ENCODE measurements around the gene PRMT6. TPM values are rescaled to one million over a fixed set of nuclear protein-coding genes. Genes with fewer than 3 reads are reported as not detected.

The PRMT6 gene
- total and polyA plus RNA-seq, 2 of the 4 experiments (the other 2 are of a cell fraction): 12.5 to 15.4 TPM

DNA sequence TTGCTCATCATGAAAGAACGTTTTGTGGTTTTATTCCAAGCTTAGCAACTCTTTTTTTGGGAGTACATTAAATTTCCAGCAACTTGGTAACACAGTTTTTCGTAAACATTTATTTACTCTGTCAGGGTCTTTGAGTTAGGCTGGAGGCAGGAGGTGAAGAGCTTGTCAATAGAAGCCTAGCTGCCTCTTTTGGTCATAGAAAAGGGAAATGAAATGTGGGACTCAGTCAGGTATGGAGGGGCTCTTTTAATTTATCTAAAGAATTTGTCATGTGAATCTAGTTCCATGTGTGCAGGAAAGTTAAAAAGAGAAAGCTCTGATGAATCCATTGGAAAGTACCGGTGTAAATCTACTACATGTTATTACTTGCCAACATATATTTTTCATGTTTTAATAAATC lies 45.9 kb upstream of the PRMT6 start:
- H3K36me3 ChIP-seq (ENCODE audit: control insufficient read depth, insufficient read depth, low read length): no peaks in the 10 kb centered on the region
- ChIA-PET POLR2A (ENCODE audit: unreplicated experiment) (no interaction called here), CTCF (no interaction called here)
- no peak overlapping the region for H3K23ac ChIP-seq (ENCODE audit: low read depth, low read length)
- no peak overlapping the region for H2BK5ac ChIP-seq (ENCODE audit: low read depth, low read length, poor library complexity, severe bottlenecking)
- no peak overlapping the region for H3K9ac ChIP-seq (ENCODE audit: low read depth, low read length)
- no peak overlapping the region for H2BK120ac ChIP-seq (ENCODE audit: low read depth, low read length)
- no peak overlapping the region for H3K27ac ChIP-seq (ENCODE audit: insufficient read depth, low read length)
- no peak overlapping the region for H3K56ac ChIP-seq (ENCODE audit: extremely low read depth, insufficient read depth, low read length)
- H3K18ac ChIP-seq (ENCODE audit: low read depth, low read length): no peak overlapping the region
- no peak overlapping the region for H2AK5ac ChIP-seq (ENCODE audit: low read depth, low read length)
- H2BK20ac ChIP-seq (ENCODE audit: low read depth, low read length): no peak overlapping the region
- H3K9me3 ChIP-seq (ENCODE audit: control insufficient read depth, insufficient read depth, low read length): no peaks in the 10 kb centered on the region
- no peak overlapping the region for H2BK15ac ChIP-seq (ENCODE audit: low read depth, low read length)
- no peak overlapping the region for H2AK9ac ChIP-seq (replicated peaks; ENCODE audit: low read depth, low read length, poor library complexity)
- no peaks in the 10 kb centered on the region for H4K20me1 ChIP-seq (ENCODE audit: insufficient read depth, low read length)
- H3K4me1 ChIP-seq (ENCODE audit: control insufficient read depth, insufficient read depth, low read length): no peaks in the 10 kb centered on the region
- H3K4me2 ChIP-seq (ENCODE audit: low read depth, low read length): no peak overlapping the region
- H4K5ac ChIP-seq (ENCODE audit: low read depth, low read length): no peak overlapping the region
- no peak for DNase-seq
- H3K4me3 ChIP-seq (ENCODE audit: insufficient read depth, low read depth, low read length): no peak overlapping the region
- ATAC-seq (ENCODE audit: low read depth): no peak
- in situ Hi-C loops (cut with MboI; ENCODE audit: low sequenced_read_pairs) (no loop called here), intact Hi-C loops (cut with micrococcal nuclease) (no loop called here), dilution Hi-C loops (cut with HindIII; ENCODE audit: low sequenced_read_pairs, unreplicated experiment) (no loop called here)
- no peaks in the 10 kb centered on the region for H3K27me3 ChIP-seq (ENCODE audit: control insufficient read depth, insufficient read depth, low read length)
- H3K9me1 ChIP-seq (ENCODE audit: insufficient read depth, low read length): no peaks in the 10 kb centered on the region
- H3K4ac ChIP-seq (ENCODE audit: low read depth, low read length): no peak overlapping the region
- TF ChIP-seq POLR2A (IDR thresholded peaks at IDR 0.05; ENCODE audit: low read depth, low read length) (no peak), RAD21 (IDR thresholded peaks at IDR 0.05; ENCODE audit: low read length) (no peak), BHLHE40 (IDR thresholded peaks at IDR 0.05; ENCODE audit: low read depth, low read length) (no peak), MAZ (IDR thresholded peaks at IDR 0.05; ENCODE audit: borderline replicate concordance, low read depth, low read length) (no peak), SMC3 (IDR thresholded peaks at IDR 0.05; ENCODE audit: low read depth, low read length) (no peak), MAFK (IDR thresholded peaks at IDR 0.05; ENCODE audit: low read depth, low read length) (no peak), CHD1 (IDR thresholded peaks at IDR 0.05; ENCODE audit: low read depth, low read length) (no peak), RCOR1 (IDR thresholded peaks at IDR 0.05; ENCODE audit: insufficient replicate concordance, low read length) (no peak), MXI1 (IDR thresholded peaks at IDR 0.05; ENCODE audit: borderline replicate concordance, low read depth, low read length) (no peak), FOS (IDR thresholded peaks at IDR 0.05; ENCODE audit: low read depth, low read length) (no peak), RFX5 (IDR thresholded peaks at IDR 0.05; ENCODE audit: low read depth, low read length) (no peak)
- TF ChIP-seq, protein P1, sequence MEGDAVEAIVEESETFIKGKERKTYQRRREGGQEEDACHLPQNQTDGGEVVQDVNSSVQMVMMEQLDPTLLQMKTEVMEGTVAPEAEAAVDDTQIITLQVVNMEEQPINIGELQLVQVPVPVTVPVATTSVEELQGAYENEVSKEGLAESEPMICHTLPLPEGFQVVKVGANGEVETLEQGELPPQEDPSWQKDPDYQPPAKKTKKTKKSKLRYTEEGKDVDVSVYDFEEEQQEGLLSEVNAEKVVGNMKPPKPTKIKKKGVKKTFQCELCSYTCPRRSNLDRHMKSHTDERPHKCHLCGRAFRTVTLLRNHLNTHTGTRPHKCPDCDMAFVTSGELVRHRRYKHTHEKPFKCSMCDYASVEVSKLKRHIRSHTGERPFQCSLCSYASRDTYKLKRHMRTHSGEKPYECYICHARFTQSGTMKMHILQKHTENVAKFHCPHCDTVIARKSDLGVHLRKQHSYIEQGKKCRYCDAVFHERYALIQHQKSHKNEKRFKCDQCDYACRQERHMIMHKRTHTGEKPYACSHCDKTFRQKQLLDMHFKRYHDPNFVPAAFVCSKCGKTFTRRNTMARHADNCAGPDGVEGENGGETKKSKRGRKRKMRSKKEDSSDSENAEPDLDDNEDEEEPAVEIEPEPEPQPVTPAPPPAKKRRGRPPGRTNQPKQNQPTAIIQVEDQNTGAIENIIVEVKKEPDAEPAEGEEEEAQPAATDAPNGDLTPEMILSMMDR (conservative IDR thresholded peaks at IDR 0.05; ENCODE audit: low read depth, low read length): no peak
- TF ChIP-seq, protein P2, sequence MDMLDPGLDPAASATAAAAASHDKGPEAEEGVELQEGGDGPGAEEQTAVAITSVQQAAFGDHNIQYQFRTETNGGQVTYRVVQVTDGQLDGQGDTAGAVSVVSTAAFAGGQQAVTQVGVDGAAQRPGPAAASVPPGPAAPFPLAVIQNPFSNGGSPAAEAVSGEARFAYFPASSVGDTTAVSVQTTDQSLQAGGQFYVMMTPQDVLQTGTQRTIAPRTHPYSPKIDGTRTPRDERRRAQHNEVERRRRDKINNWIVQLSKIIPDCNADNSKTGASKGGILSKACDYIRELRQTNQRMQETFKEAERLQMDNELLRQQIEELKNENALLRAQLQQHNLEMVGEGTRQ (IDR thresholded peaks at IDR 0.05; ENCODE audit: low read depth, low read length): no peak
- H3K14ac ChIP-seq (replicated peaks; ENCODE audit: low read depth, low read length): no peak overlapping the region
- BruUV-seq (replicated peaks): no TSS peak
- H2AFZ ChIP-seq (replicated peaks; ENCODE audit: low read length, poor library complexity): no peak overlapping the region
- no peak overlapping the region for H4K8ac ChIP-seq (ENCODE audit: low read depth in 2 of 2, low read length in 2 of 2)
- H4K91ac ChIP-seq (ENCODE audit: insufficient read depth, low read depth, low read length): no peak overlapping the region
- WGBS, 2 experiments (ENCODE audit: extremely low coverage in 2 of 2, insufficient read length in 1 of 2): no CpG with 5 or more reads among the region's 3 CpGs
- H3K79me1 ChIP-seq (ENCODE audit: low read depth in 1 of 2, low read length in 2 of 2): no peaks in the 10 kb centered on the region
